Suprapubic skin (tissue), 4 donors: Measurements from ENCODE around the gene LRMDA. TPM values are rescaled to one million over a fixed set of nuclear protein-coding genes. Genes with fewer than 3 reads are reported as not detected.

Source experiments
- DNase-seq, 2 donors: peaks; one replicate each; pipeline ENCODE4 v3.0.0-alpha.2; 2019; ENCODE audit warnings: low spot score in 2 of 2
- H3K27ac ChIP-seq: fragments of 200-600 bp; sonication (generic); one replicate; pipeline ENCODE4 v1.5.1; 2019
- H3K27me3 ChIP-seq: fragments of 200-600 bp; sonication (generic); one replicate; pipeline ENCODE4 v1.5.1; 2019
- H3K36me3 ChIP-seq: fragments of 200-600 bp; sonication (generic); one replicate; pipeline ENCODE4 v1.5.1; 2019
- H3K4me1 ChIP-seq: fragments of 200-600 bp; sonication (generic); one replicate; pipeline ENCODE4 v1.5.1; 2019
- H3K4me3 ChIP-seq: fragments of 200-600 bp; sonication (generic); one replicate; pipeline ENCODE4 v1.5.1; 2019; ENCODE audit warnings: mild to moderate bottlenecking
- H3K9me3 ChIP-seq: fragments of 200-600 bp; sonication (generic); one replicate; pipeline ENCODE4 v1.5.1; 2019
- CTCF ChIP-seq, 2 donors: fragments of 200-600 bp in 1 of 2; fragments of 450-650 bp in 1 of 2; sonication (generic) in 1 of 2; IDR thresholded peaks; one replicate each; pipeline ENCODE4 v1.5.1; 2016 to 2019; ENCODE audit warnings: antibody characterized with exemption in 2 of 2, mild to moderate bottlenecking in 1 of 2, moderate library complexity in 1 of 2
- EP300 ChIP-seq: sonication (generic); formaldehyde crosslinking; IDR thresholded peaks from one replicate; pipeline ENCODE4 v1.6.1; 2017; ENCODE audit warnings: antibody characterized with exemption
- POLR2A ChIP-seq, 2 donors: fragments of 450-650 bp; IDR thresholded peaks; one replicate each; pipeline ENCODE4 v1.6.1; 2017; ENCODE audit warnings: antibody characterized with exemption in 2 of 2, mild to moderate bottlenecking in 2 of 2, moderate library complexity in 2 of 2
- POLR2AphosphoS5 ChIP-seq, 3 donors: sonication (generic); formaldehyde crosslinking; IDR thresholded peaks; one replicate each; pipeline ENCODE4 v1.6.1; 2017; ENCODE audit warnings: antibody characterized with exemption in 3 of 3
- WGBS: methylation state at CpG from one replicate; pipeline ENCODE4 v1.1.5; 2018; 5-methylcytosine and 5-hydroxymethylcytosine counted together
- total RNA-seq, 4 donors: library from RNA; depleted of rRNA; stranded (reverse); fragments of >200 nt; gene quantifications; one replicate each; pipeline ENCODE4 v1.1.0, GENCODE V29; 2016

Gene LRMDA
- total RNA-seq, 4 donors from 2014 or later = 0.10 to 2.9 (median 1.9) TPM; not detected in 1

GRCh38 chr10:76291885-76292284, 860.5 kb downstream of the LRMDA start:
- H3K4me1 ChIP-seq = no peaks in the 10 kb centered on the region
- no peak overlapping the region for H3K4me3 ChIP-seq
- WGBS = 95% methylated on average over 4 of the region's 4 CpGs
- H3K27ac ChIP-seq = no peak overlapping the region
- no peak for DNase-seq
- TF ChIP-seq EP300 (no peak), CTCF (IDR thresholded peaks at IDR 0.05) (no peak), POLR2A (IDR thresholded peaks at IDR 0.05) (no peak), POLR2AphosphoS5 (IDR thresholded peaks at IDR 0.05) (no peak)
- H3K36me3 ChIP-seq = no peaks in the 10 kb centered on the region
- H3K27me3 ChIP-seq = no peaks in the 10 kb centered on the region
- no peaks in the 10 kb centered on the region for H3K9me3 ChIP-seq

GRCh38 chr10:76296957-76297356, 865.5 kb downstream of the LRMDA start:
- no peaks in the 10 kb centered on the region for H3K36me3 ChIP-seq
- no peak for DNase-seq
- no peaks in the 10 kb centered on the region for H3K4me1 ChIP-seq
- no peak for TF ChIP-seq POLR2AphosphoS5 (IDR thresholded peaks at IDR 0.05)
- TF ChIP-seq EP300 = no peak
- TF ChIP-seq CTCF (IDR thresholded peaks at IDR 0.05) = no peak
- TF ChIP-seq POLR2A (IDR thresholded peaks at IDR 0.05) = no peak
- 70% methylated on average over 3 of the region's 3 CpGs for WGBS
- no peak overlapping the region for H3K27ac ChIP-seq
- H3K4me3 ChIP-seq = no peak overlapping the region
- no peaks in the 10 kb centered on the region for H3K9me3 ChIP-seq
- H3K27me3 ChIP-seq = no peaks in the 10 kb centered on the region

DNA sequence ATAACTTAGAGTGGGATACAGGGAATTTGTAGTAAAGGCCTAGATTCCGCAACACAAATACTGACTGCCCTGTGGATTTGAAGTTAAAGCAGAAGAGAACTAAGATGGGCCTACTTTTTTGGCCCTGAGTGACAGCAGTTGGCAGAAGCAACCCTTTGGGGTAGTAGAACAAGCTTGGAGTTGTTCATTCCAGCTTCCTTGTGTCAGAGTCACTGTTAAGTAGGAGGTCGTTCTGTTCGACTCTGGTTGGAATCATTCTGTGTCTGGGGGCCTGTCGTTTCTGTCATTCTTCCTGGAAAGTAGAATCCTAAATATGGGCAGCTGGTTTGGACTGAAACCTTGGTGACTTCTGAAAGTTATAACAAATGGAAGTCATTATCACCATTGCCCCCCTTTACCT, 865.9 kb downstream of the LRMDA start:
- Histone ChIP-seq H3K27ac (no peak overlapping the region), H3K36me3 (no peaks in the 10 kb centered on the region), H3K27me3 (no peaks in the 10 kb centered on the region), H3K4me3 (no peak overlapping the region), H3K4me1 (no peaks in the 10 kb centered on the region), H3K9me3 (no peaks in the 10 kb centered on the region)
- DNase-seq = no peak
- TF ChIP-seq CTCF (IDR thresholded peaks at IDR 0.05) (no peak), POLR2AphosphoS5 (IDR thresholded peaks at IDR 0.05) (no peak), POLR2A (IDR thresholded peaks at IDR 0.05) (no peak), EP300 (no peak)
- WGBS = 91% methylated on average over 4 of the region's 4 CpGs

- 93% methylated on average over 10 of the region's 10 CpGs for WGBS
- Histone ChIP-seq H3K27ac (no peak overlapping the region), H3K27me3 (no peaks in the 10 kb centered on the region), H3K36me3 (no peaks in the 10 kb centered on the region), H3K9me3 (no peaks in the 10 kb centered on the region), H3K4me3 (no peak overlapping the region), H3K4me1 (no peaks in the 10 kb centered on the region)
- no peak for DNase-seq
- no peak for TF ChIP-seq EP300
- TF ChIP-seq POLR2AphosphoS5 (IDR thresholded peaks at IDR 0.05) = no peak
- no peak for TF ChIP-seq CTCF (IDR thresholded peaks at IDR 0.05)
- no peak for TF ChIP-seq POLR2A (IDR thresholded peaks at IDR 0.05)
Measured at GRCh38 chr10:76297780-76298281, 866.4 kb downstream of the LRMDA start.

- Histone ChIP-seq H3K4me1 (no peaks in the 10 kb centered on the region), H3K4me3 (no peak overlapping the region), H3K27ac (no peak overlapping the region), H3K36me3 (no peaks in the 10 kb centered on the region), H3K27me3 (no peaks in the 10 kb centered on the region), H3K9me3 (no peaks in the 10 kb centered on the region)
- TF ChIP-seq EP300 = no peak
- TF ChIP-seq POLR2AphosphoS5 (IDR thresholded peaks at IDR 0.05) = no peak
- TF ChIP-seq CTCF (IDR thresholded peaks at IDR 0.05) = no peak
- TF ChIP-seq POLR2A (IDR thresholded peaks at IDR 0.05) = no peak
- 91% methylated on average over 3 of the region's 3 CpGs for WGBS
- no peak for DNase-seq
Measured at GRCh38 chr10:76298329-76298728, 866.9 kb downstream of the LRMDA start.
